MM.1S (cell line): ENCODE data around the gene RASSF10.

ENCODE experiments used
- CTCF ChIP-seq: fragments of 300-600 bp; sonication (generic); IDR thresholded peaks from 2 replicates; pipeline ENCODE4 v1.5.1; 2016; ENCODE audit warnings: antibody characterized with exemption, low read length, mixed read lengths
- EZH2 ChIP-seq: fragments of 300-600 bp; sonication (generic); optimal IDR thresholded peaks from 2 replicates; pipeline ENCODE3; 2017; ENCODE audit warnings: low read depth, mild to moderate bottlenecking, antibody characterized with exemption, low read length, mixed read lengths
- EZH2phosphoT487 ChIP-seq: fragments of 300-600 bp; sonication (generic); IDR thresholded peaks from 2 replicates; pipeline ENCODE4 v1.6.1; 2018; ENCODE audit warnings: antibody characterized with exemption, low read length

- no peak for TF ChIP-seq CTCF
- no peak for TF ChIP-seq EZH2
- no peak for TF ChIP-seq EZH2phosphoT487
Observed at GRCh38 chr11:13015753-13016152, 6.6 kb downstream of the RASSF10 start.
